Measurements from ENCODE around the gene PPP6R1.

Gene PPP6R1

GRCh38 chr19:55258828-55259539 is at the start of gene PPP6R1:
TSS of gene PPP6R1 (minus strand) at chr19:55259017. CDS start at chr19:55247103, 11,914 bp downstream.
- Mint-ChIP-seq H3K4me3 (peak within 1 kb of the TSS; percentile 99), H3K27ac (peak within 1 kb of the TSS; percentile 99), H3K27me3 (peaks cover 4% of the 10 kb centered on the region), H3K9me3 (no peaks in the 10 kb centered on the region), H3K4me1 (peaks cover 40% of the 10 kb centered on the region), H3K36me3 (peaks cover 40% of the 10 kb centered on the region)
- peak; percentile 95 for DNase-seq
- CTCF ChIA-PET: interaction anchor here (0.9 to 2.6 kb wide), 5 partner anchors 21 to 98 kb away, joined by 3 to 9 read pairs (median 4); partner anchors contain the start of genes HSPBP1 and KMT5C

GRCh38 chr19:55308281-55308680 is 49.5 kb upstream of the PPP6R1 start:
- Mint-ChIP-seq H3K36me3 (peaks cover 2% of the 10 kb centered on the region), H3K27ac (no peak overlapping the region), H3K4me3 (no peak overlapping the region), H3K27me3 (no peaks in the 10 kb centered on the region), H3K9me3 (no peaks in the 10 kb centered on the region), H3K4me1 (peaks cover 8% of the 10 kb centered on the region)
- CTCF ChIA-PET: no interaction called here
- DNase-seq: no peak

- DNase-seq: no peak
- no peak overlapping the region for H3K27ac Mint-ChIP-seq
- peaks cover 13% of the 10 kb centered on the region for H3K4me1 Mint-ChIP-seq
- no peak overlapping the region for H3K4me3 Mint-ChIP-seq
- H3K27me3 Mint-ChIP-seq: peaks cover 2% of the 10 kb centered on the region
- no peaks in the 10 kb centered on the region for H3K9me3 Mint-ChIP-seq
- peaks cover 2% of the 10 kb centered on the region for H3K36me3 Mint-ChIP-seq
- CTCF ChIA-PET: no interaction called here
Observed at GRCh38 chr19:55306712-55307111, 47.9 kb upstream of the PPP6R1 start.

GRCh38 chr19:55305983-55306562 is 47.3 kb upstream of the PPP6R1 start:
- H3K9me3 Mint-ChIP-seq: no peaks in the 10 kb centered on the region
- no peak overlapping the region for H3K27ac Mint-ChIP-seq
- H3K4me1 Mint-ChIP-seq: peaks cover 19% of the 10 kb centered on the region
- H3K4me3 Mint-ChIP-seq: no peak overlapping the region
- peaks cover 2% of the 10 kb centered on the region for H3K36me3 Mint-ChIP-seq
- DNase-seq: no peak
- CTCF ChIA-PET: no interaction called here
- H3K27me3 Mint-ChIP-seq: peaks cover 7% of the 10 kb centered on the region

GRCh38 chr19:55305491-55305890 is 46.7 kb upstream of the PPP6R1 start:
- CTCF ChIA-PET: no interaction called here
- H3K9me3 Mint-ChIP-seq: no peaks in the 10 kb centered on the region
- H3K4me3 Mint-ChIP-seq: no peak overlapping the region
- peaks cover 19% of the 10 kb centered on the region for H3K4me1 Mint-ChIP-seq
- peaks cover 2% of the 10 kb centered on the region for H3K36me3 Mint-ChIP-seq
- DNase-seq: peak; percentile 71
- no peak overlapping the region for H3K27ac Mint-ChIP-seq
- peaks cover 11% of the 10 kb centered on the region for H3K27me3 Mint-ChIP-seq

- H3K27me3 Mint-ChIP-seq: peaks cover 15% of the 10 kb centered on the region
- H3K4me1 Mint-ChIP-seq: peaks cover 19% of the 10 kb centered on the region
- no peak overlapping the region for H3K4me3 Mint-ChIP-seq
- H3K9me3 Mint-ChIP-seq: no peaks in the 10 kb centered on the region
- CTCF ChIA-PET: no interaction called here
- H3K27ac Mint-ChIP-seq: no peak overlapping the region
- no peak for DNase-seq
- peaks cover 2% of the 10 kb centered on the region for H3K36me3 Mint-ChIP-seq
Observed at GRCh38 chr19:55304980-55305379, 46.2 kb upstream of the PPP6R1 start.

- DNase-seq: peak; percentile 53
- Mint-ChIP-seq H3K9me3 (no peaks in the 10 kb centered on the region), H3K27ac (no peak overlapping the region), H3K27me3 (peaks cover 20% of the 10 kb centered on the region), H3K4me1 (peaks cover 19% of the 10 kb centered on the region), H3K4me3 (no peak overlapping the region), H3K36me3 (peaks cover 2% of the 10 kb centered on the region)
- CTCF ChIA-PET: no interaction called here
Observed at GRCh38 chr19:55304279-55304978, 45.6 kb upstream of the PPP6R1 start.

GRCh38 chr19:55303477-55303876 is 44.7 kb upstream of the PPP6R1 start:
- CTCF ChIA-PET: interaction anchor here (0.7 to 3.3 kb wide), 5 partner anchors 11 to 130 kb away, joined by 3 to 26 read pairs (median 3); partner anchors contain the start of gene TMEM238
- Mint-ChIP-seq H3K4me1 (peaks cover 19% of the 10 kb centered on the region), H3K27ac (no peak overlapping the region), H3K4me3 (no peak overlapping the region), H3K9me3 (no peaks in the 10 kb centered on the region), H3K36me3 (peaks cover 2% of the 10 kb centered on the region), H3K27me3 (peaks cover 25% of the 10 kb centered on the region)
- DNase-seq: no peak

- no peak for DNase-seq
- H3K27me3 Mint-ChIP-seq: peaks cover 27% of the 10 kb centered on the region
- no peaks in the 10 kb centered on the region for H3K9me3 Mint-ChIP-seq
- CTCF ChIA-PET: interaction anchor here (0.6 to 3.3 kb wide), 20 partner anchors 10 to 202 kb away, joined by 3 to 26 read pairs (median 4); partner anchors contain the start of genes KMT5C and TMEM238
- H3K27ac Mint-ChIP-seq: peak overlapping the region; percentile 87
- H3K36me3 Mint-ChIP-seq: peaks cover 2% of the 10 kb centered on the region
- peaks cover 19% of the 10 kb centered on the region for H3K4me1 Mint-ChIP-seq
- H3K4me3 Mint-ChIP-seq: peak overlapping the region; percentile 82
Observed at GRCh38 chr19:55302318-55302703, 43.5 kb upstream of the PPP6R1 start.

- H3K36me3 Mint-ChIP-seq: peaks cover 2% of the 10 kb centered on the region
- CTCF ChIA-PET: interaction anchor here (0.6 to 3.3 kb wide), 26 partner anchors 10 to 203 kb away, joined by 3 to 26 read pairs (median 4); partner anchors contain the start of genes HSPBP1, KMT5C and TMEM238
- H3K9me3 Mint-ChIP-seq: no peaks in the 10 kb centered on the region
- peaks cover 27% of the 10 kb centered on the region for H3K27me3 Mint-ChIP-seq
- peak; percentile 97 for DNase-seq
- peak overlapping the region; percentile 82 for H3K4me3 Mint-ChIP-seq
- H3K4me1 Mint-ChIP-seq: peaks cover 19% of the 10 kb centered on the region
- H3K27ac Mint-ChIP-seq: peak overlapping the region; percentile 87
Observed at GRCh38 chr19:55301459-55302317, 42.9 kb upstream of the PPP6R1 start.

GRCh38 chr19:55300886-55301458 is 42.2 kb upstream of the PPP6R1 start:
- no peak for DNase-seq
- H3K9me3 Mint-ChIP-seq: no peaks in the 10 kb centered on the region
- H3K27me3 Mint-ChIP-seq: peaks cover 27% of the 10 kb centered on the region
- CTCF ChIA-PET: interaction anchor here (0.6 to 3.3 kb wide), 20 partner anchors 9 to 203 kb away, joined by 3 to 26 read pairs (median 4); partner anchors contain the start of genes HSPBP1, KMT5C and TMEM238
- no peak overlapping the region for H3K27ac Mint-ChIP-seq
- peak overlapping the region; percentile 82 for H3K4me3 Mint-ChIP-seq
- peaks cover 2% of the 10 kb centered on the region for H3K36me3 Mint-ChIP-seq
- H3K4me1 Mint-ChIP-seq: peaks cover 17% of the 10 kb centered on the region

GRCh38 chr19:55299991-55300390 is 41.2 kb upstream of the PPP6R1 start:
- no peak overlapping the region for H3K27ac Mint-ChIP-seq
- H3K4me3 Mint-ChIP-seq: no peak overlapping the region
- no peaks in the 10 kb centered on the region for H3K36me3 Mint-ChIP-seq
- peaks cover 27% of the 10 kb centered on the region for H3K27me3 Mint-ChIP-seq
- CTCF ChIA-PET: interaction anchor here (3.3 kb wide), 1 partner anchor 84 kb away, joined by 25 read pairs; the partner anchor contains the start of gene TMEM238
- H3K4me1 Mint-ChIP-seq: peaks cover 11% of the 10 kb centered on the region
- no peaks in the 10 kb centered on the region for H3K9me3 Mint-ChIP-seq
- DNase-seq: no peak

- no peak overlapping the region for H3K27ac Mint-ChIP-seq
- no peaks in the 10 kb centered on the region for H3K9me3 Mint-ChIP-seq
- peaks cover 27% of the 10 kb centered on the region for H3K27me3 Mint-ChIP-seq
- peaks cover 11% of the 10 kb centered on the region for H3K4me1 Mint-ChIP-seq
- no peaks in the 10 kb centered on the region for H3K36me3 Mint-ChIP-seq
- CTCF ChIA-PET: no interaction called here
- DNase-seq: no peak
- H3K4me3 Mint-ChIP-seq: no peak overlapping the region
Observed at GRCh38 chr19:55297267-55297666, 38.5 kb upstream of the PPP6R1 start.
